ENCODE data around the gene UTS2R.
"Not testable (repeated sequence)": the region's sequence is repeated elsewhere in the genome, so short reads cannot be mapped to it uniquely, and the experiment has no call there.

Gene UTS2R

DNA sequence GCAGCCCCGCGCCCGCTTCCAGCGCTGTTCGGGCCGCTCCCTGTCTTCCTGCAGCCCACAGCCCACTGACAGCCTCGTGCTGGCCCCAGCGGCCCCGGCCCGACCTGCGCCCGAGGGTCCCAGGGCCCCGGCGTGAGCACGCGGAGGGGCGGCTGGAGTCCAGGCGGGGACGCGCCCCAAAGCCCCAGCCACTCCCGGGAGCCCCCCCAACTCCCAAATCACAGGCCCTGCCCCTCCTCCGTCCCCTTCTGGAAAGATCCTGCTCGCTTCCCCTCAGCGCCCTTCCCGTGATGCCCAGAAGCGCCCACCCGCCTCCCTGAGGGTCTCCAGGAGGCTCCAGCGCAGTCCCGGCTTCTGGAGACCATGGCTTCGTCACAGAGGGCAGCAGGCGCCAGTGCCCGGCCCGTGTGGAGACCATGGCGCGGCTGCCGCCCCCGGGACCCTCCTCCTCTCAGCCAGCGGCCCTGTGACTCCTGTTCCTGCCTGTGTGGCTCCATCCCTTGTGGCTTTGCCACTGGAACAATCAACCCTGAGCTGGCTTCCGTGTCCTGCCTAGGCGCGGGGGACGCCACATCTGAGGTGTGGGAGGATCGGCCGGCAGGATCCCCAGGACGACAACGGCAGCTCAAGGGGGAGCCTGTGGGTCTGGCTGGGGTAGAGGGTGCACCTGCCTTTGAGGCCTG, 3.9 kb downstream of the UTS2R start:
- no peak for DNase-seq
- intact Hi-C loops (cut with DNase I; ENCODE audit: low total_unique reads) = no loop called here
- Histone ChIP-seq H3K4me1 (peaks cover 0 to 24% (median 17%) of the 10 kb centered on the region in 4 donors), H3K9me3 (no peaks in the 10 kb centered on the region), H3K4me3 (no peak overlapping the region), H3K36me3 (no peaks in the 10 kb centered on the region), H3K27ac (no peak overlapping the region), H3K27me3 (peaks cover 0 to 79% of the 10 kb centered on the region in 2 donors)
- TF ChIP-seq, protein P1, sequence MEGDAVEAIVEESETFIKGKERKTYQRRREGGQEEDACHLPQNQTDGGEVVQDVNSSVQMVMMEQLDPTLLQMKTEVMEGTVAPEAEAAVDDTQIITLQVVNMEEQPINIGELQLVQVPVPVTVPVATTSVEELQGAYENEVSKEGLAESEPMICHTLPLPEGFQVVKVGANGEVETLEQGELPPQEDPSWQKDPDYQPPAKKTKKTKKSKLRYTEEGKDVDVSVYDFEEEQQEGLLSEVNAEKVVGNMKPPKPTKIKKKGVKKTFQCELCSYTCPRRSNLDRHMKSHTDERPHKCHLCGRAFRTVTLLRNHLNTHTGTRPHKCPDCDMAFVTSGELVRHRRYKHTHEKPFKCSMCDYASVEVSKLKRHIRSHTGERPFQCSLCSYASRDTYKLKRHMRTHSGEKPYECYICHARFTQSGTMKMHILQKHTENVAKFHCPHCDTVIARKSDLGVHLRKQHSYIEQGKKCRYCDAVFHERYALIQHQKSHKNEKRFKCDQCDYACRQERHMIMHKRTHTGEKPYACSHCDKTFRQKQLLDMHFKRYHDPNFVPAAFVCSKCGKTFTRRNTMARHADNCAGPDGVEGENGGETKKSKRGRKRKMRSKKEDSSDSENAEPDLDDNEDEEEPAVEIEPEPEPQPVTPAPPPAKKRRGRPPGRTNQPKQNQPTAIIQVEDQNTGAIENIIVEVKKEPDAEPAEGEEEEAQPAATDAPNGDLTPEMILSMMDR (IDR thresholded peaks at IDR 0.05) = no peak

DNA sequence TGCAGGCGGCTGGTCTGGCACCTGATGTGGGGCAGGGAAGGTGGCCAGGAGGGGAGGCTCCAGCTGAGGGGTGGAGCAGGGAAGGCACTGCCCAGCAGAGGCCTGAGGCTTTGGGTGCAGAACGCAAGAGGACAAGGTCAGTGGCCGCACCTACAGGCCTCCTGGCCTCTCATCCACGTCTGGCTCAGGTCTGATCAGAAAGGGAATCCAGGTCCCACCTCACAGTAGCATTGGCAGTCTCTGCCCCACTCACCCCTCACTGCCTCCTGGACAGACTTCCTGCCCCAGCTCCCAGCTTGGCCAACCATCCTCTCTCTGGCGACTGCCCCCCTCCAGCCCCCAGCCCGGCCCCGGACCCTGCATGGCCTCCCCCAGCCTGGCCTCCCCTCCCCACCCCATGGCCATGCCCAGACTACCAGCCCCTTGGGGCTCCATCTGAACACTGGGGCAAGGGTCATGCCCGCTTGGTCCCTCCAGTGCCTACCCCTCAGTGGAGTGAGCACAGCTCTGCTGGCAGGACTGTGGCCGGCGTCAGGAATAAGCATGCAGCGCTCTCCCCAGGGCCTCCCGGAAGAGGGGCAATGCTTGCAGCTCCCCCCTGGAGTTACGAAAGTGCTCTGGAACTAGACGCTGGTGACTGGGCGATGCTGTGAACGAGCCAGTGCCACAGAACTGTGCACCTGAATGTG, 4.6 kb downstream of the UTS2R start:
- Histone ChIP-seq H3K27me3 (peaks cover 0 to 72% of the 10 kb centered on the region in 2 donors), H3K36me3 (no peaks in the 10 kb centered on the region), H3K9me3 (no peaks in the 10 kb centered on the region), H3K4me3 (no peak overlapping the region), H3K4me1 (peaks cover 0 to 18% (median 13%) of the 10 kb centered on the region in 4 donors), H3K27ac (no peak overlapping the region)
- no peak for DNase-seq
- TF ChIP-seq, protein P1 (IDR thresholded peaks at IDR 0.05) = no peak
- intact Hi-C loops (cut with DNase I; ENCODE audit: low total_unique reads) = no loop called here

DNA sequence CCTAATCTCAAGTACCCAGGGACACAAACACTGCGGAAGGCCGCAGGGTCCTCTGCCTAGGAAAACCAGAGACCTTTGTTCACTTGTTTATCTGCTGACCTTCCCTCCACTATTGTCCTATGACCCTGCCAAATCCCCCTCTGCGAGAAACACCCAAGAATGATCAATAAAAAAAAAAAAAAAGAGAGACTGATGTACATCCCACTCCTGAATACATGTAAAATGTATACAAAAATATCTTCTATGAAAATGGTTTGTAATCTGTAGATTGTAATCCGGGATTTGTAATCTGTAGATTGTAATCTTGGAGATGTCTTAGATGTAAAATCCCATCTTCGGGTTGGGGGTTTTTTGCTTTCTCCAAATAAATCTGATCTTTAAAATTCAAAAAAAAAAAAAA, 5.7 kb downstream of the UTS2R start:
- H3K27ac ChIP-seq; intact Hi-C loops (cut with DNase I; ENCODE audit: low total_unique reads); H3K4me1 ChIP-seq; H3K4me3 ChIP-seq; H3K36me3 ChIP-seq; DNase-seq; H3K9me3 ChIP-seq: not testable (repeated sequence)
- H3K27me3 ChIP-seq = peaks cover 0 to 61% of the 10 kb centered on the region in 2 donors

DNA sequence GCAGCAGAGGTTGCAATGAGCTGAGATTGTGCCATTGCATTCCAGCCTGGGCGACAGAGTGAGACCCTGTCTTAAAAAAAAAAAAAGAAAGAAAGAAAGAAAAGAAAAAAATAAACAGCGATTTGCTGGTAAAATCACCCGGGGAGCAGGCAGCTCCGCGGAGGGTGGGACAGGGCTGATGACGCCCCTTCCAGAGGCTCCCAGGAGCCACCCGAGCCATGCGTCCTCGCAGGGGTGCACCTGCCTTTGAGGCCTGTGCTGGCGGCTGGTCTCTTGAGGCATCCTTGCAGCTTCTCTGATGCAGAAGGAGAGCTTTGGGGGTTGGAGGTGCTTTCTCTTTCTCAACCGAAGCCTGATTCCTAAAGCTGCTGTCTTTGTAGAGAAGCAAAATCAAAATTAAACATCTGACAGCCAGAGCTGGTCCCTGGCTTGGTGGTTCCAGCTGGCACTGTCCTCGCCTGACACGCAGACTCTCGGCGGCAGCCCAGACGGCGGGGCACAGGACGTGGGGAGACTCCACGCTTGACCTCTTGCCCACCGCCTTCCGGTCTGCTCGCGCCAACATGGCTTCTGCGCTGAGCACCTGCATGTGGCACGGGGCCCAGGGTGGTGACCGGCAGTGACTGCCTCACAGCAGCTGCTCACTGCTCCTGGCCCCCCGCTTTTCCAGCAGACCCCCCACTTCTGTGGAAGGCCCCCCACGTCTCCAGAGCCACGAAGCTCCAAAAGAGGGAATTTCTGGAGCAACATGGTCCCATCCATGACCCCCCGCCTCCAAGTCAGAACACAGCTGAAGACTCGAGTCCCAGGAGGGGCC, 6.6 kb downstream of the UTS2R start:
- peaks cover 0 to 62% of the 10 kb centered on the region in 2 donors for H3K27me3 ChIP-seq
- no peaks in the 10 kb centered on the region for H3K9me3 ChIP-seq
- TF ChIP-seq, protein P1 (IDR thresholded peaks at IDR 0.05) = no peak
- no peak for DNase-seq
- H3K4me1 ChIP-seq = peaks cover 0 to 9% (median 3%) of the 10 kb centered on the region in 4 donors
- no peaks in the 10 kb centered on the region for H3K36me3 ChIP-seq
- H3K27ac ChIP-seq = no peak overlapping the region
- no peak overlapping the region for H3K4me3 ChIP-seq
- intact Hi-C loops (cut with DNase I; ENCODE audit: low total_unique reads) = no loop called here

DNA sequence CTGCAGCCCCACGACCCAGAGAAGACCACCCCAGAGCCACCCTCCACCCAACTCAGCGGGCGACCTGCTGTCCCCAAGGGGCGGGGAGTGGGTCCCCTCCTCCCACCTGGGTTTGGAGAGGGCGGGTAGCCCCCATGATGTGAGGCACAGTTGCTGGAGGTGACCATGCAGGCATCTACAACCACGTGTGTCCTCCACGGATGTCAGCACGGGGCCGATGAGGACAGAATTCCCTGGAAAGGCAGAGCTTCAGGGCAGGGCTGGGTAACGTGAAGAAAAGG, 7.1 kb downstream of the UTS2R start:
- peaks cover 0 to 9% (median 3%) of the 10 kb centered on the region in 4 donors for H3K4me1 ChIP-seq
- no peaks in the 10 kb centered on the region for H3K36me3 ChIP-seq
- H3K9me3 ChIP-seq = no peaks in the 10 kb centered on the region
- no peak overlapping the region for H3K27ac ChIP-seq
- no peak overlapping the region for H3K4me3 ChIP-seq
- TF ChIP-seq, protein P1 (IDR thresholded peaks at IDR 0.05) = no peak
- no peak for DNase-seq
- intact Hi-C loops (cut with DNase I; ENCODE audit: low total_unique reads) = no loop called here
- H3K27me3 ChIP-seq = peaks cover 0 to 63% of the 10 kb centered on the region in 2 donors
